Skeletal muscle cell (primary cell): ENCODE results near the gene CD59.
"Not testable (repeated sequence)": the region's sequence is repeated elsewhere in the genome, so short reads cannot be mapped to it uniquely, and the experiment has no call there.

Source experiments
- DNase-seq: peaks from one replicate; pipeline ENCODE4 v3.0.0-alpha.2; 2010; ENCODE audit warnings: low read depth
- H3K4me3 ChIP-seq: 2 replicates; pipeline ENCODE4 v1.5.1; 2011; ENCODE audit warnings: low read depth, mild to moderate bottlenecking, control low read depth, low read length, moderate library complexity

Gene CD59

DNA sequence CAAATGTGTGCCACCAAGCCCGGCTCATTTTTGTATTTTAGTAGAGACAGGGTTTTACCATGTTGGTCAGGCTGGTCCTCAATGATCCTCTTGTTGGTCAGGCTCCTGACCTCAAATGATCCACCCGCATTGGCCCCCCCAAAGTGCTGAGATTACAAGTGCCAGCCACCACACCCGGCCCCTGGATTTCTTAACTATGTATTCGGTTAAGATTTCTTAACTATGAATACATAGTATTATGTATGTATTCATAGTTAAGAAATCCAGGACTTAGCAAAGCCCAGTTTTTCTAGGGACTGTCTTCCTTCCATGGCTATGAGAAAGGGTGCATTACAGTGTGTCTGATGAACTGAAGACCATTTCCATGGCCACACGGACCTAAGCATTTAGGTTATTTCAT lies 37.3 kb downstream of the CD59 start:
- DNase-seq: no peak
- no peak overlapping the region for H3K4me3 ChIP-seq

DNA sequence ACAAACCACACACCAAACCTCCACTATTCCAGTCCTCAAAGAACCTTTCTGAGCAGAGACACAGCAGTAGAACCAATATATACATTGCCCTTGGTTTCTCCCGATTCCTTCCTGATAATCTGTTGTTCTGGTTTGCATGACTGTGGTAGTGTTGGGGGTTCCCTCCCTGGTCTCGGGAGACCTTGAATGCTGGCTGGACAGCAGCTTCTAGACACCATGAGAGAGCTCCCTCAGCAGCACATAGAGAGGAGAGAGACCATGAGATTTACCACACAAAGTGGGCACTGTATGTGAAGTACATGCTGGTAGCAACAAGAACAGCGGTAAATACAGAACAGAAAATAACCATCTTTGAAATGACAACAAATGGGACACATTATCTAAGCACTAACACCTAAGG lies 38.2 kb downstream of the CD59 start:
- no peak overlapping the region for H3K4me3 ChIP-seq
- DNase-seq: no peak

DNA sequence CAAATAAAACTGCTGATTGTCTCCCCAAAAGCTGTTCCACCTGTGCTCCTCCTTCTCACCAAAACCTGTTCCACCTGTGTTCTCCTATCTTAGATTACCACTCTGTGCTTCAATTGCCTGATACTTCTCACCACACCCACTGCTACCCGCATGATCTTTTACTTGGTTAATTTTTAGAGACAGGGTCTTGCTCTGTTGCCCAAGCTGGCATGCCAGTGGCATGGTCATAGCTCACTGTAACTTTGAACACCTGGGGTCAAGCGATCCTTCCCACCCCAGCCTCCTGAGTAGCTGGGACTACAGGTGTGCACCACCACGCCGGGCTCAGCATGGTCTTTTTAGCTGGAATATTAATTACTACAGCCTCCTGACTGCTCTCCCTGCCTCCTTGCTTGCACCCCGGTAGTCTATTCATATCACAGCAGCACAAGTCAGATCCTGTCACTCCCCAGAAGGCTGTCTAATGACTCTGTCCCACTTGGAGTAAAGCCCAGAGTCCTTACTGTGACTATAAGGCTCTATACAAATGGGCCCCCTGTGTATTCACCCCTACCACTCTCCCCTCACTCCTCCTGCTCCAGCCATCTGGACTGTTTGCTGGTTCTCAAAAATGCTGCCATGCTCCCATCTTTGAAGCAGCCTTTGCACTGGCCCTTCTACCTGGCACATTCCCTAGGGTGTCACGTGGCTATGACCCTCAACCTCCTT lies 39.1 kb downstream of the CD59 start:
- no peak for DNase-seq
- no peak overlapping the region for H3K4me3 ChIP-seq

DNA sequence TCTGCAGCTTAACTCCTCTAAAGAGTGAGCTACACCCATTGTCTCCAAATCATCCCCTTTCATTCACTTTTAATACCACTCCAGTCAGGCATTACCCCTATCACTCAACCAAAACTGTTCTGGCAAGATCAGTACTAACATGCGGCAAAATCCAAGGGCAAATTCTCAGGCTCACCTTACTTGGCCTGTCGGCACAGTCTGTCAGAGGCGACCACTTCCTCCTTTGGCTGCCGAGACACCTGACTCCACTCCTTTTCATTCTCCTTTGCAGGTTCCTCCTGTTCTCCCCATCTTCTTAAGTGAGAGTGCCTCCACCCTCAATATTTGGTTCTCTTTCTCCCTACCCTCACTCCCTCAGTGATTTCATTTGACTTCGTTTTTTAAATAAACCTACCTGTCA lies 39.8 kb downstream of the CD59 start:
- H3K4me3 ChIP-seq: no peak overlapping the region
- no peak for DNase-seq

DNA sequence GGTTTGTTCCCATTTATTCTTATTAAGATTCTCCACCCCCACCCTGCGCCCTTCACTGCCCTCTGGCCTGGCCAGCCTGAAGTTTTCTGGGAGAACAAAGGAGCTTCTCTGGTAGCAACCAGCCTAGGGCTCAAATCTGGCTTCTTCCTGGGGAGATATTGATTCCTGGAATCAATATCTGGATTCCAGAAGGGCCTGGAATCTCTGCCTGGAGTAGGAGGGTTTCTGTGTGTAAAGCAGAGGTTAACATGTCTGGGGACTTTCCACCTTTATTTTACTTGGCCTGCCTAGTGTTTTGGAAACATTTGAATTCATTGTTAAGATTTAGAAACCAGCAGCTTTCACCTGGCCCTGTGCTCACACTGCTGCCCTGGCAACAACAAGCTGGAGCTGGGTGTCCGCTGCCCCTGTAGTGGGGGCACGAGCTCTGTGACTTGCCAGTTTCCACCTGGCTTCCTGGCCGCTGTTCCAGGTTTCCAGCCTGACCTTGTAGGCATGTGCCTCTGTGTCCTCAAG lies 41.1 kb downstream of the CD59 start:
- DNase-seq: no peak
- H3K4me3 ChIP-seq: no peak overlapping the region

DNA sequence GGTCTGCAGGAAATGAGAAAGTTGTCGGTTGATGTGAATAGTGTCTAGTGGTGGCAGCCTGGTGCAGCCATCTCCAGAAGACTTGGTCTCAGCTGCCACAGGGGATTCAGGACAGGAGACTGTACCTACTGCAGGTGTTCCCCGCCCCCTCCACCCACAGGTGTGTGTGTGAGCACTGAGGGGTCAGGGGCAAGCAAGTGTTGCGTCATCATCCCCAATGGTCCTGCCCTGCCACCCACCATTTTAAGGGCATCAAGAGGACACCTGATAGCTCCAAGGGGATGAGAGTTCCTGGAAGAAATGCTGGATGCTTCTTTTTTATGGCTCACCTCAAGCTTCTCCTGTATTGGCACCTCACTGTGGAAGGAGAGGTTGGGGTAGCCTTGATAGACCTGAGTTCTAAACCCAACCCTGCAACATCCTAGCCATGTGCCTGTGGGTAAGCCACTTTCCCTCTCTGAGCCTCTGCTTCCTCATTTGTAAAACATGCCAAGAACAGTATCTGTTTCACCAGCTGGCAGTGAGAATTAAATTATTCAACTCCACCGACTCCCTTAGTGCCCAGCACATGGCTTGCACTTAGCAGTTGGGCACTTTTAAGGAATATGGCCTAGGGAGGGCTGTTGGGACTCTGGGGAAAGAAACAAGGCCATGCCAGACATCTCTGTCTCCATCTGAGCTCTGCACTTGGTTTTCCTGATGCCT lies 41.7 kb downstream of the CD59 start:
- no peak for DNase-seq
- no peak overlapping the region for H3K4me3 ChIP-seq

DNA sequence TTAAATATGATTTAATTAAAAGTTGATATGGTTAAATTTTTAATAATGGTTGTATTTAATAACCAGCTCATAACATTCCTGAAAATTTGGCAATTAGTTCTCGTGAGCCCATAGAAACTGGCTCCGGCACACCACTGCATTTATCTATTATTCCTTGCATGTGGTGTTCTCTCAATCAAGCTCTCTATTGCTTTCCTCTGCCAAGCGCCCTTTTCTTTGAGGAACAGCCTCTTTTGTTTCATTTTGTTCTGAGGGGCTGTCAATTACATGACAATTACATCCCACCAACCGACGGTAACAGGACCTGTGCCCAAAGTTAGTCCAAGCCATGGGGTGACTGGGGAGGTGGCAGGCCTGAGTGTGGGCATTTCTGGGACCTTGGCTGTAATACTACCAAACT lies 43.7 kb downstream of the CD59 start:
- no peak overlapping the region for H3K4me3 ChIP-seq
- DNase-seq: no peak

DNA sequence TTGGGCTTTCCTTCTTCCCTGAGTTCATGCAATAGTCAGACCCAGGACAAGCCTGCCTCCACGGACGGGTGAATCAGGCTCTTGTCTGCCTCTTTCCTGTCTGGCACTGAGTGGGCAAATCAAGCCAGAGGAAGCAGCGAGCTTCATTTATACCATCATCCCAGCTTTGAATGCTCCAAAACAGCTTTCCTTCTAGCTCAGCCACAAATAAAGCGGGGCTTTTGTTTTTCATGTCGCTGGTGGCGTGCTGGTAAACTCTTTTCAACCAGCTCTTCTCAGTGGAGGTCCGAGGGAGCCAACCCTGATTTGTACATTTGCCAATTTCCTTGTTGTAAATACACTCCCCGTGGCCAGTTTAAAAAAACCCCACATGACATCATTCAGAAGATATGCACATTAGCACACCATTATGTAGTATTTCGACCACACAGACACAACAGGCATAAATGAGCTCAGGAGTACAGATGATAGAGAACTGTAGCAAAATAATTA lies 44.2 kb downstream of the CD59 start:
- H3K4me3 ChIP-seq: peak overlapping the region; percentile 32
- DNase-seq: peak; percentile 90

DNA sequence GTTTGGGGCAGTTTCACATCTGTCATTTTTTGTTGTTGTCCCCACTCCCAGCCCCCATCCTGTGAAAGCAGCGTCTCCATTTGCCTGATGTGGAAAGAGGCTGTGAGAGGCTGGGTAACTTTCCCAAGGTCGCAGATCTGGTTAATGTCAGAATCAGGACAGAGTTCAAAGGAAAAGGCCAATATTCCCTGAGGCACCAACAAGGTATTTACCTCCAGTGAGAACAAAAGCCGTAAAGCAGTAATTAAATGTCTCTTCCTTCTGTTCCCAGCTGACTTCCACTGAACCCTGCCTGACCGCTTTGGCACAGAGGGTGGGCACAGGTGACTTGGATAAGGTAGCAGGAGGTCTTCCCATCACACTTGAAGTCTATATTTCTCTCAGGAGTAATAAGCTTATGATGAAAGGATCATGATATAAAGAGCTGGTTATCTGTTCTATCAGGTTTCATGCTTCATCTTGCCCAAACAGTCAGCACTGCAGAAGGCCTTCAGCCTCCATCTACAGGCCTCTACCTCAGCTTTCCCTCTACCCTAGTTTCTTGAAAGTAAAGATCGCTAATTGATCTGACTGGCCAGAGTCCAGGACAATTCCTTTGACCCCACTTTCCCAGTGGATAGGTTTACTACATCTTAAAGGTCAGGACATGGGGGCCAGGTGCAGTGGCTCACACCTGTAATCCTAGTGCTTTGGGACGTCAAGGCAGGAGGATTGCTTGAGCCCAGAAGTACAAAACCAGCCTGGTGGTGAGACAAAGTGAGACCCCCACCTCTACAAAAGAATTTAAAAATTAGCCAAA lies 45.0 kb downstream of the CD59 start:
- no peak for DNase-seq
- no peak overlapping the region for H3K4me3 ChIP-seq

DNA sequence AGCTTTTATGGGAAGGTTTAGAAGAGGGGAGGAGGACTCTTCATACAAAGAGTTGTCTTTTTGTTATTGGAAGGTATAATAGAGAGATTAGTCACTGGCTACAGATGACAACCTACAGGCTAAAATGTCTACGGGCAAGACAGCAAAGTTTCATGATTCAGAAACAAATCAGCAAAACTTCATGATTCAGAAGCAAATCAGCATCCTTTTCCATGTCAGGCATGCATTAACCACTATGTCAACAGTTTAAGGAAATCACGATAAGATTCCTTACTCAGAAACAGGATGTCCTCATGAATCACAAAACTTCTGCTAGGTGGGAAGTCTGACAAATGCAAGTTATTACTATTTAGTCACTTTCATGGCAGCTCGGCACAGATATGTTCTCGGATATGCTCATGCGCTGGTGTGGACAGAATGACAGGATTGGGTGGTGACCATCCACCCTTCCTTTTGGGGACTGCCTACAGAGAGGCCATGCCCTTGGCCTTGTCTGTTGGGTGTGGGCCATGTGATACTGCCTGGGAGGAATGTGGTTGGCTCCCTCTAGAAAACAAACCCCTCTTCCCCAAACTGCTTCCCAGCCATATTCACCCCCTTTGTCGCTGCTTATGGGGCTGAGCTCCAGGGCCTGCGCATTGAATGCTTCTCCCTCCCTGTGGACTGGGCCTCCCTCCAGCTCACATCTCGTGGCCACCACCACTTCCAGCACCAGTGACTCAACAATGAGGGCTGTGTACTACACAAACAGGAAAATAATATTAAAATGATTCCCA lies 45.7 kb downstream of the CD59 start:
- DNase-seq: peak; percentile 95
- H3K4me3 ChIP-seq: no peak overlapping the region

DNA sequence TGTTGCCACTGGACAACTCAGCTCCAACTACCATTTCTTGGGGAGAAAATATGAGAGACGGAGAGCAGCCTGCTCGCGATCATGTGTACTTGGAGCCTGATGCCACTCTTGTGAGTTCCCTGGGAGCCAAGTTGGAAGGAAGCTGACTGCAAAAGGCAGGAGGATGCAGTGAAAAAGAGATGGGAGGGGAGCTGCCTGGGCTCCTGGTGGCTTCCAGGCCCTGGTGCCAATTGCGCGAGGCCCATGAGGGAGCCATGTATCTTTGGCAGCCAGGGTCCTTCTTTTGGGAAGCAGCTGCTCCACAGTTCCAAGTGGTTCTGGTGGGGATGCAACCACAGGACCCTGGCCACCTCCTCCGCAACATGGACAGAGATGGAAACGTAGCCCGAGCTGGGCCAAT lies 46.7 kb downstream of the CD59 start:
- no peak for DNase-seq
- H3K4me3 ChIP-seq: no peak overlapping the region

DNA sequence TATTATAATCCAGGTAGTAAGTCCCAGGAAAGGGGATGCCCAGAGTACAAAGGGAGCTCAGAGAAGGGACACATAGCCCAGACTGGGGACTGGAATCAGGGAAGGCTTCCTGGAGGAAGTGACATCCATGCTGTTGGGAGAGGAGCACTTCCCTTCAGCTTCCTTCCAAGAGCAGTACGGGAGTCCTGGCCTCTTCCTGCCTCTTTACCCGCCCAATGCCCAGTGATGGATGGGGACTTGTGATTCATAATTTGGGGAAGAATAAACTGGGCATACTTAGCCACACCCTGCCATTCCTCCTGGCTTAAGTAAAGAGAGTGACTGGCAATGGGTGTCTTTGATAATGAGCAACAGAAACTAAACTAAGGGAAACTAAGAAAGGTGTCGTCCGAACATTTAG lies 47.1 kb downstream of the CD59 start:
- DNase-seq: no peak
- no peak overlapping the region for H3K4me3 ChIP-seq

DNA sequence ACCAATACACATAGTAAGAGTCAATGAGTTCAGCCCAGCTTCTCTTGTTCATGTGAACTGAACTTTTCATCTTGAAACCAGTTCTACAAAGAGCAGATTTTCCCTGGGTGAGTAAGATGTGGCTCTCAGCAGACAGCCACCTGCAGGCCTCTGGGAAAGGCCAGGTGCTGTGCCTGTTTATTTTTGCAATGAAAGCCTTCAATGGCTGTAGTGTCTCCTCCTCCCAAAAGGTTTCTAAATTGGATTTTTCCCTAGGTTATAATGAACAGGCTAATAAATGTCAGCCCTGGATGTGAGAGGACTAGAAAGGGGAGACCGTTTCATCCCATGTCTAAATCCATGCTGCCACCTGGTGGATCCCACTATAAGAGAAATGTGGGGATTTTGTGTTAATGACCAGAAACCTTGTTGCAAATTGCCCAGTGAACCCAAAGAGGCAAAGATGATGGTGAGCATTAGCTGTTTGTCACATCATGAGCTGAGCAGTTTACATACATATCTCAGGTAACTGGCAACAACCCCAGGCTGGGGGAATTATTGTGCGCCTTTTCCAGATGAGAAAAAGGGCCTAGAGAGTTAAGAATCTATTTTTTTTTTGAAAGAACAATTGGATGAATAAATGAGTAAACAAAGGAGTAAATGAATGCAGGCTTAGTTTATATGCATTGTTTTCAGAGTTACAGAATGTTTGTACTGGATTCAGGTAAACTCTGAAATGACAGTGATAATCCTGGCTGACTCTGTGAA lies 48.3 kb downstream of the CD59 start:
- no peak overlapping the region for H3K4me3 ChIP-seq
- DNase-seq: no peak

DNA sequence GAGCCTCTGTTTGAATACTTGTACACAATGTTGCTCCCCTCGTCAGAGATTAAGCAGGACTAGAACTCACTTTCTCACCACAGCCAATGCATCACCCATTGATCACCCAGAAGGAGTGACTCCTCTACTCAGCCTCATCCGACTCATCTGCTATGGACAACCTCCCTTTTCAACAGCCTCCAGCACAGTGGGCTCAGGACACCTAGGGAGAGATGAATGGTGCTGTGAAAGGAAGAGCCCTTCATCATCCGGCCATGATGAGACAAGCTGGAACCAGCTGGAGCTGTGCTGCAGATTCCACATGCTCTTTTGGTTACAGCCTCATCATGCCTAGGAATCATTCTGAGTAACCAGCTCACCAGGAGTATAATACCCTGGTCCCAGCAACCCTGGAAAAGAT lies 51.1 kb downstream of the CD59 start:
- DNase-seq: no peak
- no peak overlapping the region for H3K4me3 ChIP-seq

DNA sequence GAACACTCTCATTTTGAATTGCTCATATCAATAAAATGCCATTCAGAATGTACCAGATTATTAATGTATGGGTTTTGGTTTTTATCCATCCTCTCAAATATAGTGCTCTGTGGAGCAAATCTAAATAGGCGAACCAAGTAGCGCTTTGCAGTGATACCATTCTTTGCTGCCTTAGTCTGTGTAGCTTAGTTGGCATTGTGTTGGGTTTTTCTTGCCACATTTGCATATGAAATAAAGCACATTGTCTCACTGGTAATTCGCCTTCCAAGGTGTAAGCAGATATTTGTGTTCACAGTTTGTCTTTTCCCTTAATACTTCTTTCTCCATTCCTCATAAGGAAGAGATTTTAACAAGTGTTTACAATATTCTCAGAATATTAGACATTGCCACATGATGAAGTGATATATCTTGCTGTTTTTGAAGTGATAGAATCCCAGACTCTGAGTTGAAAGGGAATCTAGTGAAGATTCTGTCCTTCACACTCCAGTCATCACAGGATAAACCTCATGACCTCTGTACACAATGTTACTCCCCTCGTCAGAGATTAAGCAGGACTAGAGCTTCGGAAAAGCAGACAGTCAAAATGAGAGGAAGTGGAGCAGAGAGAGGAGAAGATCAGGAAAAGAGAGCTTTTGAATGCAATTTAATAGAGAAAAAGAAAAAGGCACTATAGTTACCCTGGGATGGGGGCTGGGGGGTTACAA lies 52.1 kb downstream of the CD59 start:
- H3K4me3 ChIP-seq: no peak overlapping the region
- DNase-seq: no peak

DNA sequence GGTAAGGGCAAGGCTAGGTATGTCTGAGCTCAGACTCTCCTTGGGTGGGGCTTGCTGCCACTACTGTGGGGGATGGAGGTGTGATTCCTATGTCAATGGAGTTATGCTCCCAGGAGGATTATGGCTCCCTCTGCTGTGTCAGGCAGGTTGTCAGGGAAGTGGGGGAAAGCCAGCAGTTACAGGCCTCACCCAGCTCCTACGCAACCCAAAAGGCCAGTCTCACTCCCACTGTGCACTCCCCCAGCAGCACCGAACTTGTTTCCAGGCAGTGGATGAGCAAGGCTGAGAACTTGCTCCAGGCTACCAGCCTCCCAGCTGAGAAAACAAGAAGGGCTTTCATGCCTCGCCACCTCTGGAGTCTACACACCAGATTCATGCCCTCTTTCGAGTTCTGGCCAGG lies 53.8 kb downstream of the CD59 start:
- no peak for DNase-seq
- H3K4me3 ChIP-seq: no peak overlapping the region

DNA sequence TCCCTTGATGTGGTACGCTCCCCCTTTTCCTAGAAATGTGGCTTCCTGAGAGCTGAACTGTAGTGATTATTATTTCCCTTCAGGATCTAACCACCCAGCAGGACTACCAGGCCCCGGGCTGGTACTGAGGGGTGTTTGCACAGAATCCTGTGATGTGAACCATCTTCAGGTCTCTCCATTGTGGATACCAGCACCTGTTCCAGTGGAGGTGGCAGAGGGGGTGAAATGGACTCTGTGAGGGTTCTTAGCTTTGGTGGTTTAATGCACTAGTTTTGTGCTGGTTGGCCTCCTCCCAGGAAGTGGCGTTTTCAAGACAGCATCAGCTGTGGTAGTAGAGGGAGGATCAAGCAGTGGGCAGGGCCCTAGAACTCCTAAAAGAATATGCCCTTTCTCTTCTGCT lies 54.2 kb downstream of the CD59 start:
- DNase-seq: no peak
- H3K4me3 ChIP-seq: no peak overlapping the region

DNA sequence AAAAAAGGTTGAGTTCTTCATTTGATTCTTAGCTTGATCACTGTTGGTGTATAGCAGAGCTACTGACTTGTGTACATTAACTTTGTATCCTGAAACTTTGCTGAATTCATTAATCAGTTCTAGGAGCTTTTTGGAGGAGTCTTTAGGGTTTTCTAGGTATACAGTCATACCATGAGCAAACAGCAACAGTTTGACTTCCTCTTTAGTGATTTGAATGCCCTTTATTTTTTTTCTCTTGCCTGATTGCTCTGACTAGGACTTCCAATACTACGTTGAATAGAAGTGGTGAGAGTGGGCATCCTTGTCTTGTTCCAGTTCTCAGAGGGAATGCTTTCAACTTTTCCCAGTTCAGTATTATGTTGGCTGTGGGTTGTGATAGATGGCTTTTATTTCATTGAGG lies 57.6 kb downstream of the CD59 start:
- not testable (repeated sequence) for H3K4me3 ChIP-seq, DNase-seq
